C4-2B (cell line): ENCODE results near the gene CACNB4.

Experiments used
- CTCF ChIP-seq: fragments of 450-650 bp; conservative IDR thresholded peaks from 2 replicates; pipeline ENCODE4 v1.5.1; 2017; ENCODE audit warnings: mild to moderate bottlenecking
- ZFX ChIP-seq: fragments of 450-650 bp; IDR thresholded peaks from 2 replicates; pipeline ENCODE4 v1.6.1; 2017

GRCh38 chr2:151899156-151899555 lies 199.7 kb downstream of the CACNB4 start:
- TF ChIP-seq CTCF, result no peak
- no peak for TF ChIP-seq ZFX
